ENCODE results near the gene TMEM106C.
"Not testable (repeated sequence)": the region's sequence is repeated elsewhere in the genome, so short reads cannot be mapped to it uniquely, and the experiment has no call there.

The TMEM106C gene

DNA sequence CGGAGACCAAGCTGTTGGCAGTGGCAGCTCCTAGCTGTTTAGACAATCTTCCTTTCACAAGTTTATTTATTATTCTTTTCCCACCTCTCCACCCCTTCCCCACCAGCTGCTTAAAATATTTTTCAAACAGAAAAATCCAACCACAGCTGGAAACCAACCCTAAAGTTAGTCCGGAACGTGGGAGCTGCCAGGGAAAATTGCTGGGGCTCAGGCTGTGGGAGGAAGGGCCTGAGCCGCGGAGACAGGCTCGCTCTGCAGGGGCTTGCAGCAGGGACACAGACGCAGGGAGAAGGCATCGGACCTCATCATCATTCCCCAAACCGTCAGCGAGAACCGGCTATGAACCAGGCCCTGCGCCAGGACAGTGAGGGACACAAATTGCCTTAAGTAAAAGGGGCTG, 16.1 kb upstream of the TMEM106C start:
- DNase-seq: no peak
- intact Hi-C loops (cut with DNase I): no loop called here

DNA sequence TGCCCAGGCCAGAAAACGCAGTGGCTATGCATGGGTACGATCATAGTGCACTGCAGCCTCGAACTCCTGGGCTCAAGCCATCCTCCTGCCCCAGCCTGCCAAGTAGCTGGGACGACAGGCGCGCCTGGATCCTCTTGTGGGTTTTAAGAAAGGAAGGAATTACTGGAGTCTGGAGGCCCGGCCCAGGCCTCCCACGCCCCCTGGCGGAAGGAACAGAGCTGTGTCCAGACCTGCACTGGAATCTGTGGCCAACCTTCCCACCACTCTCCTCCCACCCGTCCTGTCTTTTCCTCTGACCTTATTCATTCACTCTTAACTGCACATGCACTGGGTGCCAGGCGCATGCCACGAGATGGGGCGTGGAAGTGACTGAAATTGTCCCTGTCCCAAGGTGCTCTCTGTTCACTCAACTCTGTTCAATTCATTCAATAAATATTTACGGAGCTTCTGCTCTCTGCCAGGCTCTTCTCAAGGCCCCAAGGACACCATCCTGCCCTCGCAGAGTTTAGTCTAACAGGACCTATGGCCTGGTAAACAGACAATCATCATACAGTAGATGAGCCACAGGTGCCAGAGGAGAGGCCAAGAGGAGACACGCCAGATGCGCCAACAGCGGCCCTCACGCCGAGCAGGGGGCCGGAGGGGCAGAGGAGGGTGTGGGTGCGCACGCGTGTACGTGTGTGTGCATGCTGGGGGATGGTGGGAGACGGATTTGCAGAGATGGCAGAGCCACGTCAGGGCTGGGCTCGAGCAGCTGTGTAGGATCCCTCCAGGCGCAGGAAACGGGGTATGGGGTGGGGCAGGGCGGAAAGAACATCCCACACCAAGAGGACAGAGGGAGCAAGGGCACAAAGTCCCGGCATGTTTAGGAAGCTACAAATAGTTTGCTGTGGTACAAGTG, 13.7 kb upstream of the TMEM106C start:
- peak; percentile 29 to 94 (median 62) for DNase-seq
- intact Hi-C loops (cut with DNase I): no loop called here

DNA sequence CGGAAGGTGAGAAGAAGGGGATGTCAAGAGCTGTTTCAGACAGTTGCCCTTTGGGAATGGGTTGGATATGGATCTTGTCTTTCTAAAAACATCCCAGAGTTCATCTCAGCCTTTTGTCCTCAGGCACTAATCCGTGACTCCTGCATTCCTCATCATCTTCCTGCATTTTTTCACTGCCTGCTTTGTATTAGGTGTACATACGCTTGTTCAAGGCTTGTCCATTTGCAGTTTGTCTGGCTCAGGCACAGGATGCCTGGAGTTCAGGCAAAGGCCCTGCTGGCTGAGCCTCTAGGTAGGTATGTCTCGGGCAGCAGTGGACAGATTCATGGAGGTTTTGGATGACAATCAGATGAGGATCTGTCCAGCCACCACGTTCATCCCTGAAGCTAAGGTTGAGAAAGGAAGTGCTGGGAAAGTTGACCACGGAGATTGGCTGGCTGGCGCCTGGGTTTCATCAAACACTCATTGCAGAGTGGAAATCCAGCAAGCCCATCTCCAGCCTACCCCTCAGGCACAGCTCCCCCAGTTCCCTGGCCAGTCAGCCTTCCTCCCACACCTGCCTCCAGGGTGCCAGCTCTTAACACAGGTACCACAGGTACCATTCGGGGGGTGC, 12.4 kb upstream of the TMEM106C start:
- intact Hi-C loops (cut with DNase I): no loop called here
- no peak for DNase-seq

DNA sequence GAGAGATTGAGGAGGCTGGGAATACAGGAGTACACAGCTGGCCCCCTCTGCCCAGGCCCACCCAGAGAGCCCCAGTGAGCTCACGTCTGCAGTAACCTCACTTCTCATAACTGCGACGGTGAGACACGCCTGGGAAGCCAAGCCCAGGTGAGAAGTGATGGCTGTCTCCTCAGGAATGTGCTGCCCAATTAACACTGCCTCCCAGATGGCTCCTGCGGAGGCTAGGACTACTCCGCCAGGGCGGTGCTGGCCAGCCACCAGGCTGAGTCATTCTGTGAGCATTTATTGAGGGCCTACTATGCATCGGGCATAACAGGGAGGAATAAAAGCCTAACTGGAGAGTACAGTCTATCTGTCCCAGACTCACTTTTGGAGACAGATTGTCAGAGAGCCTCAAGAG, 9.3 kb upstream of the TMEM106C start:
- no peak for DNase-seq
- intact Hi-C loops (cut with DNase I): no loop called here

DNA sequence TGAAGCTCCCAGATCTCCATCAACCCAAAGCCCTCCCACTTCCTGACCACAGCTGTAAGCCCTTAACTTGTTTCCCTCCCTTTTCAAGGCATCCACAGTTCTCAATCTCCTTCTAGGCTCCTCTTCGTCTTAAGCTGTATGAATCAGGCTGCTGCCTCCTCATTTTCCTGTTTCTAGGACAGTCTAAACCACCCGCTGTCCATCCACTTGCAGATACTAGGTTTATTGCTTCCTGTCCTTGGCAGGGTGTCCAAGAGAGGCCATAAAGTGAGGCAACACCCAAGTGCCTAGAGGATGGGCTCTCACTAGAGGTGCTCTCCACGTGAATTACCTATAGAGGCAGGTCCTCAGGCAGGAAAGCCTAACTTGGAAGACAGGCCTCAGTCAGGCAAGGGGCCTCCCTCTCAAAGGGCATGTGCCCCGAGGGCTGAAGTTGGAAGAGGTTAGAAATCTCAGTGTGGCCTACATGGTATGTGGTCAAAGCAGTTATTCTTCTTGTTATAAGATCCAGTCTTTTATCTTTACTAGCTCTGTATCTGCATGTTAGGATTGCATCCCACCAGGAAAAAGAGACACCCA, 8.8 kb upstream of the TMEM106C start:
- intact Hi-C loops (cut with DNase I): no loop called here
- DNase-seq: no peak

DNA sequence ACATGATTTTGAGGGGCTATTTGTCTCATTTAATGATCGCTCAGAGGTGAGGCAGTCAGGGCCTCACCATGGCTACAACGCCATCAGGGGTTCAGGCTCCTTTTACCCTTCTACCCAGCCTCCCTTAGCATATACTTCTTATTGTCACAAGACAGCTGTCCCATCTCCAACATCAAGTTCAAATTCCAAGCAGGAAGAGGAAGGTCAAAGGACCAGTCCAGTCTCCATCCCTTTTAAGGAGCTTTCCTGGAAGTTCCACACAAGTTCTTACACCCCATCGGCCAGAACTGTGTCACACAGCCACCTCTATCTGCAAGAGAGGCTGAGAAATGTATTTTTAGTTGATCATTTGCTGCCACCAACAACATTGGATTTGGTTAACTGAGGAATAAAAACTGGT, 8.3 kb upstream of the TMEM106C start:
- intact Hi-C loops (cut with DNase I): no loop called here
- no peak for DNase-seq

DNA sequence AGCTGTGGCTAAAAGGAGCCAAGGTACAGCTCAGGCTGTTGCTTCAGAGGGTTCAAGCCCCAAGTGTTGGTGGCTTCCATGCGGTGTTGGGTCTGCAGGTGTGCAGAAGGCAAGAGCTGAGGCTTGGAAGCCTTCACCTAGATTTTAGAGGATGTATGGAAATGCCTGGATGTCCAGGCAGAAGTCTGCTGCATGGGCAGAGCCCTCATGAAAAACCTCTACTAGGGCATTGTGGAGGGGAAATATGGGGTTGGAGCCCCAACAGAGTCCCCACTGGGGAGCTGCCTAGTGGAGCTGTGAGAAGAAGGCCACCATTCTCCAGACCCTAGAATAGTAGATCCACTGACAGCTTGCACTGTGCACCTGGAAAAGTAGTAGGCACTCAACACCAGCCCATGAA, 5.7 kb upstream of the TMEM106C start:
- DNase-seq; intact Hi-C loops (cut with DNase I): not testable (repeated sequence)

DNA sequence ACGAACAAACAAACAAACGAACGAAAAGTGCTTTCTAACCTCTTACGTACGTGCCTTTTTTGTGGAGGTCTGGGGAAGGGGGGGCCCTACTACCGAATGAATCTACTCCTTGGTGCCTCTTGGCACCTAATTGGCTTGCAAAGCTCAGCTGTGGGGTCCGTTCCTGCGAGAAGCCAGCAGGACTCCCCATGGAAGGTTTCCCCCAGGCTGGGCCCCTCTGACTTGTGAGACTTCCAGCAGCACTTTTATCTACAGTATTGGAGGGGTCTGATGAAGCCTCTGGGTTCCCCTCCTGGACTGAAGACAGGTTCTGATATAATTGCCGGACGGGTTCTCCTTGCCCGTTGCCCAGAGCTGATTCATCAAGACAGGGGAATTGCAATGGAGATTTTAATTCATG, 1.2 kb upstream of the TMEM106C start:
- intact Hi-C loops (cut with DNase I): loop anchor here (5.0 to 10.0 kb wide), 2 partner anchors 223 to 245 kb away; partner anchors contain the start of gene CCDC184
- peak in 1 of 10 donors; percentile 45 for DNase-seq

DNA sequence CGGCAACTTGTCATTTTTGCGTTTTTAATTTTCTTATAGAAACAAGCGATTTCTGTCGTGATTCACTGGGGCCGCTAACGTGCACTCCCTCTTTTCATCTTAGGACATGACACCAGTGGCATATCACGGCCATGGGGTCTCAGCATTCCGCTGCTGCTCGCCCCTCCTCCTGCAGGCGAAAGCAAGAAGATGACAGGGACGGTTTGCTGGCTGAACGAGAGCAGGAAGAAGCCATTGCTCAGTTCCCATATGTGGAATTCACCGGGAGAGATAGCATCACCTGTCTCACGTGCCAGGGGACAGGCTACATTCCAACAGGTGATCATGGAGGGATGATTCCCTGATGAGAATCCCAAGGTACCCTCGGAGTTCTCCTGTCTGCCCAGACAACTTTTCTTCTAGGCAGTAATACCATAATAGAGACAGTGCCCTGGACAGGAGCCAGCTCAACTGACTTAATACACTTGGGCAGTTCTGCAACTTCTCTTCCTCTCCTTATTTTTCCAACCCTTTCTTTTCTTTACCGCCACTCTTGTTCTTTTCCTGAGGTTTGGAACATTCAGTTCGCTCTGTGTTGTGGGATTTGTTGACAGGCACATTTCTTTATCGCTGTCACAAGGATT, 821 bp downstream of the TMEM106C start:
- intact Hi-C loops (cut with DNase I): loop anchor here (5.0 to 10.0 kb wide), 2 partner anchors 221 to 247 kb away; partner anchors contain the start of gene CCDC184
- DNase-seq: peak in 2 of 10 donors; percentile 52 to 69

DNA sequence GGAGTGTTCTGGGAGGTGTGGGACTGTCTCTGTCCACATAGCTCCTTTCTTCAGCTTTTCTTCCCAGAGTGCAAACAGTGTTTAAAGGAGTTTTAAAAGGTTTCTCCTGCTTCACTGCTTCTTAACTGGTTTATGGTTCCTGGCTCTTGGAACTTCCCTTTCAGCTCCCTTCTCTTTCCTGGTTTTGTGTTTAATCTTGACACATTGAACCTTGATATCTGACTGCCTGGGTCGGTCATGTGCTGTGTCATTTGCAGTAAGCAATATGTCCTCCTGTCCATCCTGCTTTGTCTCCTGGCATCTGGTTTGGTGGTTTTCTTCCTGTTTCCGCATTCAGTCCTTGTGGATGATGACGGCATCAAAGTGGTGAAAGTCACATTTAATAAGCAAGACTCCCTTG, 2.2 kb downstream of the TMEM106C start:
- DNase-seq: no peak
- intact Hi-C loops (cut with DNase I): loop anchor here (10.0 kb wide), 1 partner anchor 219 kb away; the partner anchor contains the start of gene CCDC184

DNA sequence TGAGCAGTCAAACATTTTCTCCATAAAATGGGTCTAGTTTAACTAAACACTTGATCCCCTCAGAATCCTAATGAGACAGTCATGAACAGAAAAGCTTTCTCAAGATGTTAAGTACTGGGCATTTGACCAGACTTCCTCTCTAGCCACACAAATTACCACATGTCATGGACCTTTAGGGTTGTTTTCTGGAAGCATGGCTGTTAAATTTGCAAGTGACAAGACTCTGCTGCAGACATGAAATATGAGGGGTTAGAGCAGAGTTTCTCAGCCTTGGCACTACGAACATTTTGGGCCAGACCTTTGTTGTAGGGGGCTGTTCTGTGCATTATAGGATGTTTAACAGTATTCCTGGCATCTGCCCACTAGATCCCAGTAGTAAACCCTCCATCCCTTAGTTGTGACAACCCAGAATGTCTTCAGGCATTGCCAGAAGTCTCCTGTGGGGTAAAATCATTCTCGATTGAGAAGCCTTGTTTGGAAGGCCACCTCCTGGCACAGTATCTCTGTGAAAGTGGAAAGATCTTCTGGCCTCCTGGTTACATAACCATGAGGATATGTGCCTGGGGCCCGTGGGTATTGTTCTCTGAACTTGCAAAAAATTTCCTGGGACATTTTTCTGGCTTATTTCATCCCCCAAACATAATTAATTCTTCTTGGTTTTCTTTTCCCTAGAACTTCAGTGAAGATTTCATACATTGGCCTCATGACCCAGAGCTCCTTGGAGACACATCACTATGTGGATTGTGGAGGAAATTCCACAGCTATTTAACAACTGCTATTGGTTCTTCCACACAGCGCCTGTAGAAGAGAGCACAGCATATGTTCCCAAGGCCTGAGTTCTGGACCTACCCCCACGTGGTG, 4.3 kb downstream of the TMEM106C start:
- intact Hi-C loops (cut with DNase I): loop anchor here (10.0 kb wide), 1 partner anchor 217 kb away; the partner anchor contains the start of gene CCDC184
- DNase-seq: peak in 1 of 10 donors; percentile 25

DNA sequence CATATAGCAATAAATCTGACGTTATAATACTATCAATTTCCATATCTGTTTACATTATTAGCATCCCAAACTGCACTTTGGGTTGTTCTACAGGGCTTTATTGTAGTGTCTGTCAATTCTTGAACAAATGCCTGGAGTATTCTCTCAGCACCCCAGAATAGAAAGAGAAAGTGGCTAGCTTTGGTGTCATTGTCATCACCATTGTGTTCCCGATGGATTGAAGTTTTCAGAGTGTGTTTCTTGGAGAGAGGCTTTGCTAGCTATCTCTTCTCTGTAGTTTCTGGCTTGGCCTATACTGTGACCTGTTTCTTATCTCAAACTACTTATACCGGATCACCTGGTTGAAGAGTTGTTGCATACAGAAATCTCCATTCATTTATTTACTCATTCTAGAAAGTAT, 6.4 kb downstream of the TMEM106C start:
- DNase-seq: no peak
- intact Hi-C loops (cut with DNase I): loop anchor here (10.0 kb wide), 1 partner anchor 215 kb away; the partner anchor contains the start of gene CCDC184

DNA sequence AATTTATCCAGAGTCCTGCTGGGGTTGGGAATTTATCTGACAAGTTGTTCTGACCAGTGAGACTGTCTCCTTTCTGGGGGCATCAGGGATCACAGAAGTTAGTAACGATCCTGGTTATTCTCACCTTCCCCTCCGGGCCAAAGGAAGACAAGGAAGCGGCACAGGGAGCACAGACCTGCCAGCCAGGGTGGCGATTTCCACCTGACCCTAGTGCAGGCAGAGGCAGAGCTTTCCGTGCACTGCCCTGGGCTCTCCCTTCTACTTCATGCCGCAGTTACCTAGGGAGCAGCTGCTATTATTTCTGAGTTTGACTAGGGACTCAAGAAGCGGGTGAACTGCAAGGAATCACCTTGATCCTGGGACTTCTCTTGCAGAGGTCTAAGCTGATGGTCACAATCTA, 7.4 kb downstream of the TMEM106C start:
- intact Hi-C loops (cut with DNase I): no loop called here
- peak in 1 of 10 donors; percentile 59 for DNase-seq

DNA sequence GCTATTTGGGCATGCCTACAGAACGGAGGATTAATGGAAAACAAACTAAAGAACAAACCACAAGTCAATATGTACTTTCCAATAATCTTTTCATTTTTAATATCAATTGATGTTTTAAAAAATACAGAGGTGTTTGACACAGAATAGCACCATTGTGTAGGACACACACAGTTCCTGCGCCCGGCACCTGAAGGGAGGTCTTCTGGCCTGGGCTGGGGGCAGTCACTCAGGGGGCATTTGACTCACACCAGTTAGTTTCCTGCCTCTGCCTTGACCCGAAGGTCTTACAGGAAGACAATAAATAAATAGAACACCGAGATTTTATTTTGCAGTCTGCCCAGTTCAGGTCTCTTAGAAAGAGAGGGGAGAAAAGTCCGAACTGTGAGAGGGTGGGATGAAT, 9.5 kb downstream of the TMEM106C start:
- intact Hi-C loops (cut with DNase I): no loop called here
- peak in 2 of 10 donors; percentile 57 to 59 for DNase-seq

DNA sequence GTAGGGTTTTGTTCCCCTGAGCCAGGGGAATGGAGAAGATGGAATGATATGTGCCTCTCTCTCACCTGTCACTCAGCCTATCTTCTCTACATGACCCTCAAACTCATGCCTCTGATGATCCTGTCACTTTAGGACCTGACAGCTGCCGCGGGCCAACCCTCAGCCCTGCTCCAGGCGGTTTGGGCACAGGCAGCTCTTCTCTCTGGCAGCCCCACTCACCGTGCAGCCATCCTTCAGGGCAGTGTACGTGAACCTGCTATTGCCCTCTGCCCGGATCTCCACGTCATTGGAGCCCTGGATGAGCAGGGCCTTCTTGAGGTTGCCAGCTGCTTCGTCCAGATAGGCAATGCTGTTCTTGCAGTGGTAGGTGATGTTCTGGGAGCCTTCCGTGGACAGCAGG, 10.5 kb downstream of the TMEM106C start:
- intact Hi-C loops (cut with DNase I): no loop called here
- no peak for DNase-seq

DNA sequence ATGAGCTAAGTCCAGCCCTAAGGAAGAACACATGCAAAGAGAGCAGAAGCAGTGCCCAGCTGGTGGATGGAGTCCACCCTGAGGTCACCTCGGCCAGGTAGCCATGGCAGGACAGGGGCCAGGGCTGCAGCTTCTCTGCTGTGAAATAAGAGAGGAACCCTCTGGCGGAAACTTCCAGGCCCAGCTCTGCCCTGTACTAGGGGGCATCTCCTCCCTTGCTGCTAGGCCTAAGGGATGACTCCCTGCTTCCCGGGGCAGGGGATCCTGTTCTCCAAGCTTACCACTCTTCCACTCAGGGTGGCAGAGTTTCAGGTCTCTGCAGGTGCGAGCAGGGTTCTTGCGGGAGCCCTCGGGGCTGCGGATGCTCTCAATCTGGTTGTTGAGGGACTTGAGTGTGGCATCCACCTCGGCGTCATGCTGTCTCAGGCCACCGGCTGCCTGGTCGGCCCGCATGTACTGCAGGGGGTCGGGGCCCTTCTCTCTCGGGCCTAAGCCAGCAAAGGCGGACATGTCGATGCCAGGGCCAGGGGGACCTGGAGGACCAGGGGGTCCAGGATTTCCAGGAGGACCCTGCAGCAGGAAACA, 11.7 kb downstream of the TMEM106C start:
- intact Hi-C loops (cut with DNase I): no loop called here
- DNase-seq: no peak

DNA sequence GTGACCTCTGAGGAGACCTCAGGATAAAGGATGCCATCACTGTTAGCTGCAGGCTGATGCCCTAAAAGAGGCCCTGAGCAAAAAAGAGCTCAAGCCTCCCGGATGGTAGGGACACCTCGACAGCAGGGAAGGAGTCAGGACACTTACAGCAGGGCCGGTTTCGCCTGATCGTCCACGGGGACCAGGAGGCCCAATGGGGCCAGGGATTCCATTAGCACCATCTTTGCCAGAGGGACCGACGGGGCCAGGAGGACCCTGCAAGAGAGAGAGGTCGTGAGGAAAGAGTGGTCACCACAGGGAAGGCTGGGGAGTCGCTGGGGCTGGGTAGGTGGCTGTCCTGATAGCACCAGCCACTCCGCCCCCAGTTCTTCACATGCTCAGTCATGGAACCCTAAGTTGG, 12.4 kb downstream of the TMEM106C start:
- intact Hi-C loops (cut with DNase I): no loop called here
- no peak for DNase-seq

DNA sequence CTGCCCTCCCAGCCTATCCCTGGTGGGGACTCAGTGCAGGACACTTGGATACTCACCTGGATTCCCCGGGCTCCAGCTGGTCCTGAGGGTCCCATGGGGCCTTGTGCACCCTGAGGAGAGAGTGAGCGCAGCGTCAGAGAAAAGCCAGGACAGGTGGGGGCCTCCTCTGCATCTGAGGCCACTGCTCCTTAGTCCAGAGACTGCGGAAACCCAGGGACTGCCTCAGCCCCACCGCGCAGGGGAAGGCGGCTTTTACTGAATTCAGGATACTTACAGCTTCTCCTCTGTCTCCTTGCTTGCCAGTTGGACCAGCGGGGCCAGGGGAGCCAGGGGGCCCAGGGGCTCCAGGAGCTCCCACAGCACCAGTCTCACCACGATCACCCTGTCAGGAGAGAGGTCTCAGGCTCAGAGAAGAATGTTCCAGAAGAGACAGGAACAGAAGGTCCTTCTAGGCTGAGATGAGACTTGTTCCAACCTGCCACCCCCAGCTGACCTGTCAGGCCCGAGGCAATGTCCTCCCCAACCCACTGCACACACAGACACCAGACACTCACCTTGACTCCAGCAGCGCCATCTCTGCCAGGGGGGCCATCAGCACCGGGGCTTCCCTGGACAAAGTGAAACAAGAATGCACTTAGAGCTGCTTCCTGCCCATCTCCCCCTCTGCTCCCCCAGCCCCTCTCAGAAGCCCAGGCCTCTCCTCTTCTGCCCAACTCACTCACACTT, 13.8 kb downstream of the TMEM106C start:
- DNase-seq: no peak
- intact Hi-C loops (cut with DNase I): no loop called here

All from posterior cingulate gyrus (tissue), 11 donors.